Ovary (tissue), 3 donors: Measurements from ENCODE around the gene SOX5.

Source experiments
- CTCF ChIP-seq, 3 donors: fragments of 450-650 bp in 2 of 3; fragments of 200-600 bp in 1 of 3; IDR thresholded peaks; one replicate each; pipeline versions ENCODE4 v1.5.1 to v1.8.0; 2016 to 2022; ENCODE audit warnings: antibody characterized with exemption in 3 of 3, mild to moderate bottlenecking in 1 of 3
- POLR2A ChIP-seq: fragments of 450-650 bp; IDR thresholded peaks from one replicate; pipeline ENCODE4 v1.6.1; 2017; ENCODE audit warnings: antibody characterized with exemption, mild to moderate bottlenecking, moderate library complexity
- donor health status: DM: no; HTN: no; CAD: no.

GRCh38 chr12:23757541-23757962, 191.9 kb downstream of the SOX5 start:
- no peak for TF ChIP-seq POLR2A
- no peak for TF ChIP-seq CTCF (IDR thresholded peaks at IDR 0.05)
